Measurements from ENCODE around the gene NTMT1. TPM values are rescaled to one million over a fixed set of nuclear protein-coding genes. Genes with fewer than 3 reads are reported as not detected.

NTMT1 gene
- total RNA-seq, 1 experiment from 2014 or later: 107 TPM

- no peak for DNase-seq (ENCODE audit: low spot score)
- in situ Hi-C loops (cut with HindIII; ENCODE audit: low sequenced_read_pairs): no loop called here
Measured at GRCh38 chr9:129595903-129596540, 29.9 kb upstream of the NTMT1 start.

GRCh38 chr9:129596541-129597331, 29.2 kb upstream of the NTMT1 start:
- DNase-seq (ENCODE audit: low spot score): peak; percentile 74
- in situ Hi-C loops (cut with HindIII; ENCODE audit: low sequenced_read_pairs): no loop called here

GRCh38 chr9:129597355-129598088, 28.4 kb upstream of the NTMT1 start:
- in situ Hi-C loops (cut with HindIII; ENCODE audit: low sequenced_read_pairs): no loop called here
- DNase-seq (ENCODE audit: low spot score): no peak

- DNase-seq (ENCODE audit: low spot score): no peak
- in situ Hi-C loops (cut with HindIII; ENCODE audit: low sequenced_read_pairs): no loop called here
Measured at GRCh38 chr9:129598089-129598596, 27.8 kb upstream of the NTMT1 start.

GRCh38 chr9:129601082-129601674, 24.8 kb upstream of the NTMT1 start:
- in situ Hi-C loops (cut with HindIII; ENCODE audit: low sequenced_read_pairs): no loop called here
- DNase-seq (ENCODE audit: low spot score): no peak

GRCh38 chr9:129602598-129603415, 23.2 kb upstream of the NTMT1 start:
- DNase-seq (ENCODE audit: low spot score): no peak
- in situ Hi-C loops (cut with HindIII; ENCODE audit: low sequenced_read_pairs): no loop called here

GRCh38 chr9:129604056-129604765, 21.8 kb upstream of the NTMT1 start:
- in situ Hi-C loops (cut with HindIII; ENCODE audit: low sequenced_read_pairs): no loop called here
- DNase-seq (ENCODE audit: low spot score): no peak

- in situ Hi-C loops (cut with HindIII; ENCODE audit: low sequenced_read_pairs): no loop called here
- no peak for DNase-seq (ENCODE audit: low spot score)
Measured at GRCh38 chr9:129604766-129605163, 21.2 kb upstream of the NTMT1 start.

- DNase-seq (ENCODE audit: low spot score): no peak
- in situ Hi-C loops (cut with HindIII; ENCODE audit: low sequenced_read_pairs): no loop called here
Measured at GRCh38 chr9:129606161-129607026, 19.6 kb upstream of the NTMT1 start.

GRCh38 chr9:129607027-129607387, 19.0 kb upstream of the NTMT1 start:
- no peak for DNase-seq (ENCODE audit: low spot score)
- in situ Hi-C loops (cut with HindIII; ENCODE audit: low sequenced_read_pairs): no loop called here

GRCh38 chr9:129608561-129609481, 17.1 kb upstream of the NTMT1 start:
- in situ Hi-C loops (cut with HindIII; ENCODE audit: low sequenced_read_pairs): no loop called here
- no peak for DNase-seq (ENCODE audit: low spot score)

- DNase-seq (ENCODE audit: low spot score): no peak
- in situ Hi-C loops (cut with HindIII; ENCODE audit: low sequenced_read_pairs): no loop called here
Measured at GRCh38 chr9:129609486-129610212, 16.3 kb upstream of the NTMT1 start.

- no peak for DNase-seq (ENCODE audit: low spot score)
- in situ Hi-C loops (cut with HindIII; ENCODE audit: low sequenced_read_pairs): no loop called here
Measured at GRCh38 chr9:129610213-129610472, 15.8 kb upstream of the NTMT1 start.

GRCh38 chr9:129610473-129611306, 15.3 kb upstream of the NTMT1 start:
- DNase-seq (ENCODE audit: low spot score): peak; percentile 66
- in situ Hi-C loops (cut with HindIII; ENCODE audit: low sequenced_read_pairs): no loop called here

GRCh38 chr9:129611307-129611800, 14.6 kb upstream of the NTMT1 start:
- in situ Hi-C loops (cut with HindIII; ENCODE audit: low sequenced_read_pairs): no loop called here

More at GRCh38 chr9:129611307-129611800, 14.6 kb upstream of the NTMT1 start:
- no peak for DNase-seq (ENCODE audit: low spot score)
